HepG2 (cell line): ENCODE data around the gene ZBBX. TPM values are rescaled to one million over a fixed set of nuclear protein-coding genes. Genes with fewer than 3 reads are reported as not detected.

Source experiments
- ATAC-seq: fragments of 200-7000 bp; cut with Tn5 transposase; 3 replicates; pipeline ENCODE4 v1.9.1; 2020; ENCODE audit warnings: mild to moderate bottlenecking, moderate library complexity
- BruUV-seq: library from RNA; stranded (reverse); fragments of 400-500 nt; replicated peaks from 2 replicates; lab custom pipeline; 2021; lab: Mats Ljungman, UMichigan
- CTCF ChIA-PET: fragments of 300-600 bp; formaldehyde crosslinking; extraction: SDS; loops from one replicate; lab custom pipeline; 2021; ENCODE audit warnings: low total read pairs, inconsistent platforms, low intra/inter-chr PET ratio; lab: Yijun Ruan, JAX
- POLR2A ChIA-PET: fragments of 350-600 bp; sonication (Branson Sonifier 250); formaldehyde crosslinking; loops from one replicate; lab custom pipeline; 2020; ENCODE audit warnings: antibody characterized with exemption, inconsistent platforms; lab: Yijun Ruan, JAX
- DNase-seq: peaks from one replicate; pipeline ENCODE4 v3.0.0-alpha.2; 2015; ENCODE audit warnings: low spot score
- FAIRE-seq: peaks from 3 replicates; lab custom pipeline; 2011; peaks lifted over from hg19 to GRCh38; lab: Jason Lieb, UNC
- H2AFZ ChIP-seq: one replicate; pipeline ENCODE4 v1.6.1; 2011; ENCODE audit warnings: low read length, inconsistent platforms
- H3K27ac ChIP-seq: fragments of 300-600 bp; 3 replicates; pipeline ENCODE4 v1.8.0; 2011; ENCODE audit warnings: mixed run types, mild to moderate bottlenecking, mixed read lengths, low read length, inconsistent platforms; ENCODE audit not compliant: insufficient read depth; ENCODE audit errors: extremely low read length
- H3K27me3 ChIP-seq, 2 experiments: fragments of 200-600 bp in 1 of 2; 2 replicates in 1 of 2; 3 replicates in 1 of 2; pipeline versions ENCODE4 v1.6.0 to v1.8.0; 2011; ENCODE audit warnings: low read length in 2 of 2, mild to moderate bottlenecking in 2 of 2, moderate library complexity in 2 of 2, inconsistent platforms in 1 of 2; ENCODE audit not compliant: insufficient read depth in 2 of 2, control insufficient read depth in 1 of 2
- H3K36me3 ChIP-seq, 2 experiments: fragments of 200-600 bp in 1 of 2; replicated peaks in 1 of 2; 2 replicates in 1 of 2; 3 replicates in 1 of 2; pipeline versions ENCODE4 v1.5.1 to v1.8.0; 2011; ENCODE audit warnings: low read length in 2 of 2, inconsistent platforms in 1 of 2; ENCODE audit not compliant: insufficient read depth in 2 of 2, control insufficient read depth in 1 of 2
- H3K4me1 ChIP-seq: 2 replicates; pipeline ENCODE4 v1.5.1; 2012; ENCODE audit warnings: low read length, inconsistent platforms; ENCODE audit not compliant: insufficient read depth
- H3K4me2 ChIP-seq: 2 replicates; pipeline ENCODE4 v1.6.0; 2011; ENCODE audit warnings: low read depth, low read length, inconsistent platforms
- H3K4me3 ChIP-seq, 3 experiments: fragments of 200-600 bp in 1 of 3; sonication (generic), shearing (Covaris generic) in 1 of 3; replicated peaks in 1 of 3; 2 replicates each; pipeline ENCODE4 v1.5.1; 2011 to 2016; ENCODE audit warnings: low read length in 3 of 3, inconsistent platforms in 2 of 3, low read depth in 2 of 3, mild to moderate bottlenecking in 2 of 3, control low read depth in 1 of 3, mixed read lengths in 1 of 3; ENCODE audit not compliant: insufficient read depth in 1 of 3
- H3K79me2 ChIP-seq: one replicate; pipeline ENCODE4 v1.6.1; 2011; ENCODE audit warnings: low read length, inconsistent platforms; ENCODE audit not compliant: insufficient read depth
- H3K9ac ChIP-seq: 2 replicates; pipeline ENCODE4 v1.6.0; 2011; ENCODE audit warnings: mild to moderate bottlenecking, low read depth, low read length, inconsistent platforms; ENCODE audit not compliant: insufficient read depth
- H3K9me3 ChIP-seq: 2 replicates; pipeline ENCODE4 v1.5.1; 2012; ENCODE audit warnings: mild to moderate bottlenecking, low read length
- H4K20me1 ChIP-seq: 2 replicates; pipeline ENCODE4 v1.6.0; 2011; ENCODE audit warnings: inconsistent platforms, mild to moderate bottlenecking, low read length, moderate library complexity; ENCODE audit not compliant: insufficient read depth
- E2F5 ChIP-seq: sonication (generic); formaldehyde crosslinking; conservative IDR thresholded peaks from 2 replicates; pipeline ENCODE4 v1.4.0; 2020; ENCODE audit warnings: missing genetic modification reagents
- FOXM1 ChIP-seq: sonication (generic); formaldehyde crosslinking; IDR thresholded peaks from 2 replicates; pipeline ENCODE4 v1.5.0; 2020; ENCODE audit warnings: missing genetic modification reagents
- MAFF ChIP-seq: IDR thresholded peaks from 2 replicates; pipeline ENCODE4 v1.6.1; 2011; ENCODE audit warnings: low read depth, low read length, improper control_type of control experiment
- MAFK ChIP-seq, 2 experiments: IDR thresholded peaks in 1 of 2; conservative IDR thresholded peaks in 1 of 2; 2 replicates each; pipeline ENCODE4 v1.6.1; 2011; ENCODE audit warnings: improper control_type of control experiment in 2 of 2, low read length in 2 of 2
- NFE2L1 ChIP-seq: sonication (generic); formaldehyde crosslinking; IDR thresholded peaks from 2 replicates; pipeline ENCODE4 v1.4.0; 2020; ENCODE audit warnings: missing genetic modification reagents, mild to moderate bottlenecking, borderline replicate concordance
- TEAD3 ChIP-seq: optimal IDR thresholded peaks from 2 replicates; pipeline ENCODE3; 2016; ENCODE audit warnings: borderline replicate concordance
- ZMYM4 ChIP-seq: sonication (generic); formaldehyde crosslinking; IDR thresholded peaks from 2 replicates; pipeline ENCODE4 v1.8.1; 2023; ENCODE audit warnings: mild to moderate bottlenecking, missing genetic modification reagents
- ZNF331 ChIP-seq: sonication (generic); formaldehyde crosslinking; IDR thresholded peaks from 2 replicates; pipeline ENCODE4 v1.4.0; 2020; ENCODE audit warnings: missing genetic modification reagents
- ZNF484 ChIP-seq: sonication (generic); formaldehyde crosslinking; IDR thresholded peaks from 2 replicates; pipeline ENCODE4 v1.5.1; 2020; ENCODE audit warnings: mild to moderate bottlenecking, low read depth, missing genetic modification reagents, borderline replicate concordance
- ZNF589 ChIP-seq: sonication (generic); formaldehyde crosslinking; conservative IDR thresholded peaks from 2 replicates; pipeline ENCODE4 v1.8.0; 2022; ENCODE audit warnings: mild to moderate bottlenecking, moderate library complexity, missing genetic modification reagents
- WGBS: methylation state at CpG from one replicate; pipeline ENCODE4 v1.1.6; 2017; ENCODE audit warnings: low lambda C conversion rate; 5-methylcytosine and 5-hydroxymethylcytosine counted together
- in situ Hi-C: cut with HindIII; loops from 2 replicates; pipeline ENCODE4 v1.10.0; 2017; ENCODE audit warnings: low pct_unique_long_range_greater_than_20kb; ENCODE audit not compliant: extremely low pct_ligation_motif_present
- intact Hi-C: fragments of 100-400 bp; cut with micrococcal nuclease; formaldehyde crosslinking; loops from one replicate; pipeline ENCODE4 v1.10.0; 2022; ENCODE audit not compliant: unreplicated experiment
- polyA plus RNA-seq, 8 experiments: library from polyadenylated mRNA; depleted of rRNA in 3 of 8; stranded (reverse) in 7 of 8; unstranded in 1 of 8; fragments of >200 nt; fragmentation: Illumina TruSeq in 4 of 8; extraction: Trizol in 4 of 8; gene quantifications; 2 replicates each; pipeline versions ENCODE4 v1.2.1 to v1.2.3, GENCODE V29; 2011 to 2016; ENCODE audit warnings: low read depth in 4 of 8, missing spikeins in 1 of 8, mixed read lengths in 1 of 8; ENCODE audit not compliant: insufficient read depth in 1 of 8
- total RNA-seq, 5 experiments: library from RNA; depleted of rRNA; stranded (reverse); fragments of >200 nt; fragmentation: Illumina TruSeq; extraction: Trizol; gene quantifications; 2 replicates each; pipeline ENCODE4 v1.2.3, GENCODE V29; 2016; ENCODE audit warnings: low read depth in 1 of 5
- TF ChIP-seq, protein P1 (sequence below): sonication (generic); formaldehyde crosslinking; IDR thresholded peaks from 2 replicates; pipeline ENCODE4 v1.8.0; 2022; ENCODE audit warnings: missing genetic modification reagents, mild to moderate bottlenecking, moderate library complexity, borderline replicate concordance
- TF ChIP-seq, protein P2 (sequence below): sonication (generic); formaldehyde crosslinking; IDR thresholded peaks from 2 replicates; pipeline ENCODE4 v1.5.1; 2020; ENCODE audit warnings: missing genetic modification reagents, mild to moderate bottlenecking, borderline replicate concordance
- TF ChIP-seq, protein P3 (sequence below): conservative IDR thresholded peaks from 2 replicates; pipeline ENCODE4 v1.6.1; 2018; ENCODE audit warnings: missing genetic modification reagents

Gene ZBBX
- total and polyA plus RNA-seq, 2 of the 13 experiments (the other 11 are each of a cell fraction or from before 2014, with no cell fraction given) = not detected

GRCh38 chr3:167300207-167300606, 79.9 kb downstream of the ZBBX start:
- no peak overlapping the region for H3K9ac ChIP-seq
- H3K4me2 ChIP-seq = no peak overlapping the region
- intact Hi-C loops = no loop called here
- no peaks in the 10 kb centered on the region for H4K20me1 ChIP-seq
- no peak overlapping the region for H3K4me3 ChIP-seq
- FAIRE-seq = no peak
- no peaks in the 10 kb centered on the region for H3K27me3 ChIP-seq
- no peaks in the 10 kb centered on the region for H3K9me3 ChIP-seq
- no peak overlapping the region for H3K27ac ChIP-seq
- H3K4me1 ChIP-seq = peaks cover 13% of the 10 kb centered on the region; the same call in 1 of the 2 replicates
- H3K79me2 ChIP-seq = no peaks in the 10 kb centered on the region
- in situ Hi-C loops = no loop called here
- TF ChIP-seq E2F5 (CRISPR knock-in tag) = no peak
- peak; percentile 68 for TF ChIP-seq MAFF
- TF ChIP-seq MAFK (conservative IDR thresholded peaks at IDR 0.05 in 1 of 2, IDR thresholded peaks at IDR 0.05 in 1 of 2; ENCODE audit: low read length in 2 of 2) = peak; percentile 75 to 87
- H3K36me3 ChIP-seq = no peaks in the 10 kb centered on the region
- no peak for DNase-seq
- no peak for ATAC-seq
- BruUV-seq = no TSS peak
- no peak overlapping the region for H2AFZ ChIP-seq
- ChIA-PET CTCF (no interaction called here), POLR2A (no interaction called here)

- H3K4me1 ChIP-seq = no peaks in the 10 kb centered on the region
- WGBS = 0% methylated on average over 1 of the region's 8 CpGs
- H3K36me3 ChIP-seq = no peaks in the 10 kb centered on the region
- H3K9me3 ChIP-seq = no peaks in the 10 kb centered on the region
- no peak overlapping the region for H3K4me3 ChIP-seq
- no peaks in the 10 kb centered on the region; a peak in 1 of 5 replicates for H3K27me3 ChIP-seq
- H3K9ac ChIP-seq = no peak overlapping the region
- ChIA-PET CTCF (no interaction called here), POLR2A (no interaction called here)
- no TSS peak for BruUV-seq
- no peak overlapping the region for H2AFZ ChIP-seq
- FAIRE-seq = no peak
- H3K4me2 ChIP-seq = no peak overlapping the region
- H3K27ac ChIP-seq = no peak overlapping the region
- DNase-seq = no peak
- no peak for ATAC-seq
- in situ Hi-C loops (no loop called here), intact Hi-C loops (no loop called here)
- TF ChIP-seq FOXM1 (CRISPR knock-in tag) = no peak
- TF ChIP-seq, protein P1, sequence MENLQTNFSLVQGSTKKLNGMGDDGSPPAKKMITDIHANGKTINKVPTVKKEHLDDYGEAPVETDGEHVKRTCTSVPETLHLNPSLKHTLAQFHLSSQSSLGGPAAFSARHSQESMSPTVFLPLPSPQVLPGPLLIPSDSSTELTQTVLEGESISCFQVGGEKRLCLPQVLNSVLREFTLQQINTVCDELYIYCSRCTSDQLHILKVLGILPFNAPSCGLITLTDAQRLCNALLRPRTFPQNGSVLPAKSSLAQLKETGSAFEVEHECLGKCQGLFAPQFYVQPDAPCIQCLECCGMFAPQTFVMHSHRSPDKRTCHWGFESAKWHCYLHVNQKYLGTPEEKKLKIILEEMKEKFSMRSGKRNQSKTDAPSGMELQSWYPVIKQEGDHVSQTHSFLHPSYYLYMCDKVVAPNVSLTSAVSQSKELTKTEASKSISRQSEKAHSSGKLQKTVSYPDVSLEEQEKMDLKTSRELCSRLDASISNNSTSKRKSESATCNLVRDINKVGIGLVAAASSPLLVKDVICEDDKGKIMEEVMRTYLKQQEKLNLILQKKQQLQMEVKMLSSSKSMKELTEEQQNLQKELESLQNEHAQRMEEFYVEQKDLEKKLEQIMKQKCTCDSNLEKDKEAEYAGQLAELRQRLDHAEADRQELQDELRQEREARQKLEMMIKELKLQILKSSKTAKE (CRISPR knock-in tag) = no peak
- no peak for TF ChIP-seq ZNF589 (CRISPR knock-in tag)
- TF ChIP-seq, protein P2, sequence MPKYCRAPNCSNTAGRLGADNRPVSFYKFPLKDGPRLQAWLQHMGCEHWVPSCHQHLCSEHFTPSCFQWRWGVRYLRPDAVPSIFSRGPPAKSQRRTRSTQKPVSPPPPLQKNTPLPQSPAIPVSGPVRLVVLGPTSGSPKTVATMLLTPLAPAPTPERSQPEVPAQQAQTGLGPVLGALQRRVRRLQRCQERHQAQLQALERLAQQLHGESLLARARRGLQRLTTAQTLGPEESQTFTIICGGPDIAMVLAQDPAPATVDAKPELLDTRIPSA (CRISPR knock-in tag) = no peak
- TF ChIP-seq, protein P3, sequence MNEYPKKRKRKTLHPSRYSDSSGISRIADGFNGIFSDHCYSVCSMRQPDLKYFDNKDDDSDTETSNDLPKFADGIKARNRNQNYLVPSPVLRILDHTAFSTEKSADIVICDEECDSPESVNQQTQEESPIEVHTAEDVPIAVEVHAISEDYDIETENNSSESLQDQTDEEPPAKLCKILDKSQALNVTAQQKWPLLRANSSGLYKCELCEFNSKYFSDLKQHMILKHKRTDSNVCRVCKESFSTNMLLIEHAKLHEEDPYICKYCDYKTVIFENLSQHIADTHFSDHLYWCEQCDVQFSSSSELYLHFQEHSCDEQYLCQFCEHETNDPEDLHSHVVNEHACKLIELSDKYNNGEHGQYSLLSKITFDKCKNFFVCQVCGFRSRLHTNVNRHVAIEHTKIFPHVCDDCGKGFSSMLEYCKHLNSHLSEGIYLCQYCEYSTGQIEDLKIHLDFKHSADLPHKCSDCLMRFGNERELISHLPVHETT (CRISPR knock-in tag) = no peak
- TF ChIP-seq ZNF484 (CRISPR knock-in tag) = no peak
- TF ChIP-seq NFE2L1 (CRISPR knock-in tag) = no peak
- no peak for TF ChIP-seq ZNF331 (CRISPR knock-in tag)
- no peak for TF ChIP-seq ZMYM4 (CRISPR knock-in tag)
- no peak for TF ChIP-seq MAFF
- TF ChIP-seq TEAD3 = no peak
- no peaks in the 10 kb centered on the region for H3K79me2 ChIP-seq
- H4K20me1 ChIP-seq = no peaks in the 10 kb centered on the region
Observed at GRCh38 chr3:167289435-167289834, 90.7 kb downstream of the ZBBX start.
